ENCODE data around the gene NPPB.

Gene NPPB

GRCh38 chr1:11831945-11832725, 26.6 kb downstream of the NPPB start:
- peak; percentile 31 for DNase-seq

- DNase-seq = no peak
These were observed 30.2 kb downstream of the NPPB start for GRCh38 chr1:11828511-11828910.

GRCh38 chr1:11826946-11827345, 31.8 kb downstream of the NPPB start:
- DNase-seq = no peak

- no peak for DNase-seq
These were observed 33.6 kb downstream of the NPPB start for GRCh38 chr1:11825131-11825530.

- no peak for DNase-seq
These were observed 35.2 kb downstream of the NPPB start for GRCh38 chr1:11823366-11824137.

- no peak for DNase-seq
These were observed 36.7 kb downstream of the NPPB start for GRCh38 chr1:11822091-11822490.

- DNase-seq = no peak
These were observed 41.6 kb downstream of the NPPB start for GRCh38 chr1:11817192-11817591.

- no peak for DNase-seq
These were observed 45.7 kb downstream of the NPPB start for GRCh38 chr1:11813021-11813420.

Data from NCI-H1092 treated with DMSO at 0.1 percent for 48 hours (cell line).